OCI-LY7 (cell line): ENCODE results near the gene RAD21L1. TPM values are rescaled to one million over a fixed set of nuclear protein-coding genes. Genes with fewer than 3 reads are reported as not detected.

Experiments used
- BruUV-seq: library from RNA; stranded (reverse); fragments of 400-500 nt; replicated peaks from 2 replicates; lab custom pipeline; 2021; lab: Mats Ljungman, UMichigan
- CTCF ChIA-PET: fragments of 300-600 bp; sonication (Branson Sonifier 250); formaldehyde crosslinking; loops from one replicate; lab custom pipeline; 2022; ENCODE audit warnings: antibody characterized with exemption; ENCODE audit not compliant: unreplicated experiment; lab: Charles Lee
- POLR2A ChIA-PET: fragments of 300-600 bp; sonication (Branson Sonifier 250); formaldehyde crosslinking; loops from one replicate; lab custom pipeline; 2022; ENCODE audit warnings: antibody characterized with exemption; lab: Charles Lee
- DNase-seq: peaks from one replicate; pipeline ENCODE4 v3.0.0-alpha.2; 2015; ENCODE audit warnings: low spot score
- H2AFZ ChIP-seq: fragments of 200-600 bp; sonication (generic), shearing (Covaris generic); 2 replicates; pipeline ENCODE4 v1.6.1; 2014; ENCODE audit warnings: mild to moderate bottlenecking, antibody characterized with exemption, low read length, moderate library complexity
- H3K27ac ChIP-seq: fragments of 200-600 bp; sonication (generic); 2 replicates; pipeline ENCODE4 v1.5.1; 2014; ENCODE audit warnings: mixed run types, low read depth, mild to moderate bottlenecking, moderate library complexity, low read length, inconsistent platforms; ENCODE audit not compliant: poor library complexity, severe bottlenecking
- H3K36me3 ChIP-seq: fragments of 200-600 bp; sonication (generic); 2 replicates; pipeline ENCODE4 v1.6.1; 2014; ENCODE audit warnings: mild to moderate bottlenecking, antibody characterized with exemption, low read length, moderate library complexity, mixed read lengths; ENCODE audit not compliant: insufficient read depth
- H3K4me1 ChIP-seq: fragments of 200-600 bp; sonication (generic); 2 replicates; pipeline ENCODE4 v1.5.1; 2014; ENCODE audit warnings: mild to moderate bottlenecking, low read length; ENCODE audit not compliant: insufficient read depth, poor library complexity, severe bottlenecking
- H3K4me2 ChIP-seq: fragments of 200-600 bp; sonication (generic); 2 replicates; pipeline ENCODE4 v1.6.1; 2014; ENCODE audit warnings: mild to moderate bottlenecking, low read length
- H3K4me3 ChIP-seq: fragments of 200-600 bp; sonication (generic); 2 replicates; pipeline ENCODE4 v1.5.1; 2014; ENCODE audit warnings: mild to moderate bottlenecking, low read depth, low read length; ENCODE audit not compliant: poor library complexity, severe bottlenecking
- H3K79me2 ChIP-seq: fragments of 200-600 bp; sonication (generic); 2 replicates; pipeline ENCODE4 v1.6.1; 2016; ENCODE audit warnings: low read depth, mild to moderate bottlenecking, low read length, moderate library complexity, mixed read lengths; ENCODE audit not compliant: insufficient read depth
- H3K9me2 ChIP-seq: fragments of 200-600 bp; sonication (generic); 2 replicates; pipeline ENCODE4 v1.6.1; 2016; ENCODE audit warnings: mild to moderate bottlenecking, low read length, mixed read lengths; ENCODE audit not compliant: insufficient read depth
- H3K9me3 ChIP-seq: fragments of 200-600 bp; sonication (generic); 2 replicates; pipeline ENCODE4 v1.6.1; 2014; ENCODE audit warnings: mild to moderate bottlenecking, mixed run types, low read length, mixed read lengths
- H4K20me1 ChIP-seq: fragments of 200-600 bp; sonication (generic); 2 replicates; pipeline ENCODE4 v1.6.1; 2014; ENCODE audit warnings: mild to moderate bottlenecking, antibody characterized with exemption, low read length, moderate library complexity, mixed read lengths; ENCODE audit not compliant: insufficient read depth
- CTCF ChIP-seq: fragments of 200-600 bp; sonication (generic); conservative IDR thresholded peaks from 2 replicates; pipeline ENCODE4 v1.5.1; 2014; ENCODE audit warnings: mild to moderate bottlenecking, antibody characterized with exemption, low read length, moderate library complexity, mixed read lengths
- EZH2phosphoT487 ChIP-seq: fragments of 200-600 bp; sonication (generic); IDR thresholded peaks from 2 replicates; pipeline ENCODE4 v1.6.1; 2018; ENCODE audit warnings: low read depth, borderline replicate concordance, mild to moderate bottlenecking, mixed run types, antibody characterized with exemption, low read length, moderate library complexity, mixed read lengths
- intact Hi-C: fragments of 100-400 bp; cut with micrococcal nuclease; formaldehyde crosslinking; loops from one replicate; pipeline ENCODE4 v1.10.0; 2022; ENCODE audit not compliant: unreplicated experiment
- total RNA-seq, 2 experiments: library from RNA; depleted of rRNA in 1 of 2; stranded (reverse); fragments of >200 nt in 1 of 2; shearing (Covaris generic) in 1 of 2; gene quantifications; 2 replicates each; pipeline ENCODE4 v1.2.3, GENCODE V29; 2014 to 2022

RAD21L1 gene
- total RNA-seq, 2 experiments from 2014 or later, result not detected

- H3K4me2 ChIP-seq, result no peak overlapping the region
- no peak overlapping the region for H3K4me3 ChIP-seq
- ChIA-PET CTCF (no interaction called here), POLR2A (no interaction called here)
- no peaks in the 10 kb centered on the region for H3K4me1 ChIP-seq
- H3K9me3 ChIP-seq, result no peaks in the 10 kb centered on the region
- DNase-seq, result no peak
- H3K27ac ChIP-seq, result no peak overlapping the region
- H3K9me2 ChIP-seq, result no peaks in the 10 kb centered on the region
- intact Hi-C loops, result loop anchor here (10.0 kb wide), 3 partner anchors 126 to 396 kb away; no protein-coding TSS in a partner anchor
- H3K36me3 ChIP-seq, result no peaks in the 10 kb centered on the region
- H4K20me1 ChIP-seq, result no peaks in the 10 kb centered on the region
- TF ChIP-seq EZH2phosphoT487 (no peak), CTCF (no peak)
- H2AFZ ChIP-seq, result no peak overlapping the region
- no peaks in the 10 kb centered on the region for H3K79me2 ChIP-seq
- BruUV-seq, result no TSS peak
Measured at GRCh38 chr20:1210501-1210900, 15.3 kb upstream of the RAD21L1 start.

GRCh38 chr20:1212023-1212422 is 13.8 kb upstream of the RAD21L1 start:
- Histone ChIP-seq H3K9me2 (no peaks in the 10 kb centered on the region), H3K27ac (no peak overlapping the region), H3K4me1 (no peaks in the 10 kb centered on the region), H2AFZ (no peak overlapping the region), H3K9me3 (no peaks in the 10 kb centered on the region), H3K4me3 (no peak overlapping the region), H3K79me2 (no peaks in the 10 kb centered on the region), H4K20me1 (no peaks in the 10 kb centered on the region), H3K4me2 (no peak overlapping the region), H3K36me3 (no peaks in the 10 kb centered on the region)
- ChIA-PET POLR2A (no interaction called here), CTCF (no interaction called here)
- intact Hi-C loops, result loop anchor here (10.0 kb wide), 3 partner anchors 127 to 397 kb away; no protein-coding TSS in a partner anchor
- no peak for DNase-seq
- TF ChIP-seq CTCF, result no peak
- no peak for TF ChIP-seq EZH2phosphoT487
- no TSS peak for BruUV-seq

GRCh38 chr20:1212607-1213396 is 13.0 kb upstream of the RAD21L1 start:
- intact Hi-C loops, result loop anchor here (10.0 kb wide), 3 partner anchors 128 to 398 kb away; no protein-coding TSS in a partner anchor

More at GRCh38 chr20:1212607-1213396, 13.0 kb upstream of the RAD21L1 start:
- Histone ChIP-seq H4K20me1 (no peaks in the 10 kb centered on the region), H3K9me2 (no peaks in the 10 kb centered on the region), H3K9me3 (no peaks in the 10 kb centered on the region), H3K4me3 (no peak overlapping the region), H3K4me1 (no peaks in the 10 kb centered on the region), H3K36me3 (no peaks in the 10 kb centered on the region), H3K4me2 (no peak overlapping the region), H2AFZ (peak overlapping the region; percentile 28; the same call in 1 of the 2 replicates), H3K79me2 (no peaks in the 10 kb centered on the region), H3K27ac (no peak overlapping the region)
- BruUV-seq, result no TSS peak
- POLR2A ChIA-PET, result no interaction called here
- CTCF ChIA-PET, result no interaction called here
- TF ChIP-seq CTCF, result peak; percentile 83
- TF ChIP-seq EZH2phosphoT487, result no peak
- peak; percentile 56 for DNase-seq
